Body of pancreas (tissue), 4 donors: ENCODE results near the gene OTUD5.
A peak's percentile ranks its signal among the peaks of the same experiment; 100 is the strongest.

Experiments
- CTCF ChIP-seq, 7 experiments: fragments of 450-650 bp in 4 of 7; fragments of 200-600 bp in 3 of 7; sonication (generic) in 3 of 7; IDR thresholded peaks; one replicate each; pipeline ENCODE4 v1.5.1; 2016 to 2019; ENCODE audit warnings: antibody characterized with exemption in 7 of 7
- POLR2A ChIP-seq, 3 donors: fragments of 450-650 bp; IDR thresholded peaks; one replicate each; pipeline ENCODE4 v1.6.1; 2016; ENCODE audit warnings: antibody characterized with exemption in 3 of 3, mild to moderate bottlenecking in 2 of 3

- peak in 1 of 7 experiments; percentile 1 for TF ChIP-seq CTCF (IDR thresholded peaks at IDR 0.05)
- peak; percentile 28 to 74 (median 73) for TF ChIP-seq POLR2A (IDR thresholded peaks at IDR 0.05)
Observed at GRCh38 chrX:48911412-48912182, 45.8 kb downstream of the OTUD5 start, which contains the start of gene SLC35A2.
